Measurements from ENCODE around the gene IQGAP3.

Gene IQGAP3

GRCh38 chr1:156500793-156501506 lies 71.4 kb downstream of the IQGAP3 start:
- no peak for DNase-seq (ENCODE audit: extremely low read depth, low read depth)
- H3K4me3 ChIP-seq (replicated peaks; ENCODE audit: low read depth, low read length), result peak overlapping the region; percentile 96
- peak; percentile 43 for TF ChIP-seq CTCF (IDR thresholded peaks at IDR 0.05; ENCODE audit: low read depth, low read length, missing control alignments)

GRCh38 chr1:156500543-156500792 lies 71.9 kb downstream of the IQGAP3 start, which contains the start of gene MEF2D:
MEF2D (minus strand) TSS chr1:156500775; CDS start chr1:156483292, 17,483 bp downstream.
- DNase-seq (ENCODE audit: extremely low read depth, low read depth), result no peak
- no peak for TF ChIP-seq CTCF (IDR thresholded peaks at IDR 0.05; ENCODE audit: low read depth, low read length, missing control alignments)

GRCh38 chr1:156499842-156500542 lies 72.4 kb downstream of the IQGAP3 start:
- H3K4me3 ChIP-seq (replicated peaks; ENCODE audit: low read depth, low read length), result peak overlapping the region; percentile 96
- TF ChIP-seq CTCF (IDR thresholded peaks at IDR 0.05; ENCODE audit: low read depth, low read length, missing control alignments), result no peak
- no peak for DNase-seq (ENCODE audit: extremely low read depth, low read depth)

More at GRCh38 chr1:156500543-156500792, 71.9 kb downstream of the IQGAP3 start, which contains the start of gene MEF2D:
- peak within 1 kb of the TSS; percentile 96 for H3K4me3 ChIP-seq (replicated peaks; ENCODE audit: low read depth, low read length)

GRCh38 chr1:156499194-156499841 lies 73.0 kb downstream of the IQGAP3 start:
- TF ChIP-seq CTCF (IDR thresholded peaks at IDR 0.05; ENCODE audit: low read depth, low read length, missing control alignments), result no peak
- H3K4me3 ChIP-seq (replicated peaks; ENCODE audit: low read depth, low read length), result peak overlapping the region; percentile 96
- no peak for DNase-seq (ENCODE audit: extremely low read depth, low read depth)

- TF ChIP-seq CTCF (IDR thresholded peaks at IDR 0.05; ENCODE audit: low read depth, low read length, missing control alignments), result no peak
- peak overlapping the region; percentile 96 for H3K4me3 ChIP-seq (replicated peaks; ENCODE audit: low read depth, low read length)
- DNase-seq (ENCODE audit: extremely low read depth, low read depth), result no peak
These were observed 73.8 kb downstream of the IQGAP3 start for GRCh38 chr1:156498432-156499193.

- H3K4me3 ChIP-seq (replicated peaks; ENCODE audit: low read depth, low read length), result peak overlapping the region; percentile 96
- DNase-seq (ENCODE audit: extremely low read depth, low read depth), result no peak
- TF ChIP-seq CTCF (IDR thresholded peaks at IDR 0.05; ENCODE audit: low read depth, low read length, missing control alignments), result no peak
These were observed 74.5 kb downstream of the IQGAP3 start for GRCh38 chr1:156497743-156498431.
